Mesothelial cell of epicardium (in vitro differentiated cells): Measurements from ENCODE around the gene PECR. TPM values are rescaled to one million over a fixed set of nuclear protein-coding genes. Genes with fewer than 3 reads are reported as not detected.
"Not testable (repeated sequence)": the region's sequence is repeated elsewhere in the genome, so short reads cannot be mapped to it uniquely, and the experiment has no call there.

Experiments used
- DNase-seq, 2 experiments: peaks; one replicate each; pipeline ENCODE4 v3.0.0; 2021; ENCODE audit warnings: low spot score in 2 of 2; ENCODE audit not compliant: unreplicated experiment in 2 of 2
- H3K27ac Mint-ChIP-seq: 2 replicates; pipeline ENCODE4 v1.8.0; 2021; ENCODE audit warnings: mixed read lengths
- H3K27me3 Mint-ChIP-seq: 2 replicates; pipeline ENCODE4 v1.8.0; 2021; ENCODE audit warnings: low read depth, mixed read lengths
- H3K36me3 Mint-ChIP-seq: 2 replicates; pipeline ENCODE4 v1.8.0; 2021; ENCODE audit warnings: mixed read lengths
- H3K4me1 Mint-ChIP-seq: 2 replicates; pipeline ENCODE4 v1.8.0; 2021; ENCODE audit warnings: mixed read lengths
- H3K4me3 Mint-ChIP-seq: 2 replicates; pipeline ENCODE4 v1.8.0; 2021; ENCODE audit warnings: mild to moderate bottlenecking, moderate library complexity, mixed read lengths
- H3K9me3 Mint-ChIP-seq: 2 replicates; pipeline ENCODE4 v1.8.0; 2021; ENCODE audit warnings: mixed read lengths
- CTCF ChIP-seq: fragments of 200-600 bp; sonication (generic); IDR thresholded peaks from one replicate; pipeline ENCODE4 v1.5.0; 2021; ENCODE audit warnings: antibody characterized with exemption; ENCODE audit not compliant: unreplicated experiment
- total RNA-seq: library from RNA; stranded (reverse); gene quantifications from 3 replicates; pipeline ENCODE4 v1.2.1, GENCODE V29; 2021

PECR gene
- total RNA-seq, 1 donor from 2014 or later: 9.3 TPM

GRCh38 chr2:215997219-215997618 is 84.4 kb downstream of the PECR start:
- Mint-ChIP-seq H3K27me3 (no peaks in the 10 kb centered on the region), H3K9me3 (peaks cover 16% of the 10 kb centered on the region), H3K4me3 (no peak overlapping the region), H3K27ac (no peak overlapping the region), H3K36me3 (peaks cover 22% of the 10 kb centered on the region), H3K4me1 (peaks cover 4% of the 10 kb centered on the region)
- DNase-seq: no peak
- TF ChIP-seq CTCF: no peak

GRCh38 chr2:215994911-215995310 is 86.7 kb downstream of the PECR start:
- no peaks in the 10 kb centered on the region for H3K27me3 Mint-ChIP-seq
- TF ChIP-seq CTCF: no peak
- H3K4me1 Mint-ChIP-seq: peaks cover 3% of the 10 kb centered on the region
- no peak overlapping the region for H3K4me3 Mint-ChIP-seq
- DNase-seq: no peak
- peaks cover 36% of the 10 kb centered on the region for H3K9me3 Mint-ChIP-seq
- peak overlapping the region; percentile 10 for H3K27ac Mint-ChIP-seq
- peaks cover 44% of the 10 kb centered on the region for H3K36me3 Mint-ChIP-seq

GRCh38 chr2:215988556-215989207 is 92.9 kb downstream of the PECR start:
- Mint-ChIP-seq H3K9me3 (peaks cover 73% of the 10 kb centered on the region), H3K36me3 (peaks cover 71% of the 10 kb centered on the region)
- not testable (repeated sequence) for H3K27me3 Mint-ChIP-seq, H3K4me3 Mint-ChIP-seq, H3K4me1 Mint-ChIP-seq, H3K27ac Mint-ChIP-seq, DNase-seq

Other genes starting within 250 kb of the PECR start
- 11.4 to 12.8 TPM (median 11.9 TPM) in 3 replicates for gene MREG, start 68.3 kb downstream of the PECR start, total RNA-seq
- gene TMEM169, start 110 bp upstream of the PECR start, total RNA-seq: 0.71 to 0.84 TPM (median 0.78 TPM) in 3 replicates
- 291 to 294 TPM (median 291 TPM) in 3 replicates for gene XRCC5, start 27.5 kb upstream of the PECR start, total RNA-seq